ENCODE data around the gene PRKAG2.
"Not testable (repeated sequence)": the region's sequence is repeated elsewhere in the genome, so short reads cannot be mapped to it uniquely, and the experiment has no call there.

PRKAG2 gene

GRCh38 chr7:151832656-151833055 is 44.3 kb downstream of the PRKAG2 start:
- no peak for DNase-seq

- DNase-seq = no peak
These were observed 44.8 kb downstream of the PRKAG2 start for GRCh38 chr7:151832138-151832537.

GRCh38 chr7:151831606-151832005 is 45.3 kb downstream of the PRKAG2 start:
- no peak for DNase-seq

- no peak for DNase-seq
These were observed 46.6 kb downstream of the PRKAG2 start for GRCh38 chr7:151830121-151830830.

DNA sequence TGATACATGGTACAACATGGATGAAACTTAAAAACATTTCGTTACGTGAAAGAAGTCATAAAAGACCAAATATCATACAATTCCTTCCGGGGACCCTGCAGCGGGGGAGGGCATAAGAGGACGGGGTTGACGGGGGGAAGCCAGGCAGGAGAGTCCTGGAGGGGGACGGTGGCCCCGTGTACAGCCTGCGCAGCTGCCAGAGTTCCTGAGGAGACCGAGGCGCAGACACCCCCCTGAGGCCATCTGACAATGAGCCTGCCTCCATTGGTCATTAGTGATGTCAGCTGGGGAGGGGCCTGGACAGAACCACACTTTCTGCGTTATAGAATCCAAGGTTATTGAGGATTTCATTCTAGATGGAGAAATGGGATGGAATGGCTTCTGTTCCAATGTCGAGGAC is 47.2 kb downstream of the PRKAG2 start:
- no peak for DNase-seq

- DNase-seq = no peak
These were observed 49.3 kb downstream of the PRKAG2 start for GRCh38 chr7:151827620-151828019.

GRCh38 chr7:151826316-151826715 is 50.6 kb downstream of the PRKAG2 start:
- DNase-seq = not testable (repeated sequence)

DNA sequence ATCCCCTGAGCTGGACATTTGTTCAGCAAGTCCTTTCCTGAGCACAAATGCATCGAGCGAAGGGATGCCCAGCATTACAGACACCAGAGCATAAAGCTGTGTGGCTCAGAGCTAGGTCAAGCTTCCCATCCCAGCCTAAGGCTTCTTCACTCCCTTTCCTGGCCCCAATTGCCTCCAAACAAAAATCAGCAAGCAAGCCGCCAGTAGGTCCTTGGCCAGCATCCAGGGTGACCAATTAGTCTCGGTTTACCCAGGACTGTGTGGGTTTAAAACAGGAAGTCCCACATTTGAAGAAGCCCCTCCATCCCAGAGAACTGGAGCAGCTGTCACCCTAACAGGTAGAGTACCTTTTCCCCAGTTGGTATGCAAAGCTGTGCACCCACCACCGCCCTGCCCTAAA is 51.2 kb downstream of the PRKAG2 start:
- no peak for DNase-seq

DNA sequence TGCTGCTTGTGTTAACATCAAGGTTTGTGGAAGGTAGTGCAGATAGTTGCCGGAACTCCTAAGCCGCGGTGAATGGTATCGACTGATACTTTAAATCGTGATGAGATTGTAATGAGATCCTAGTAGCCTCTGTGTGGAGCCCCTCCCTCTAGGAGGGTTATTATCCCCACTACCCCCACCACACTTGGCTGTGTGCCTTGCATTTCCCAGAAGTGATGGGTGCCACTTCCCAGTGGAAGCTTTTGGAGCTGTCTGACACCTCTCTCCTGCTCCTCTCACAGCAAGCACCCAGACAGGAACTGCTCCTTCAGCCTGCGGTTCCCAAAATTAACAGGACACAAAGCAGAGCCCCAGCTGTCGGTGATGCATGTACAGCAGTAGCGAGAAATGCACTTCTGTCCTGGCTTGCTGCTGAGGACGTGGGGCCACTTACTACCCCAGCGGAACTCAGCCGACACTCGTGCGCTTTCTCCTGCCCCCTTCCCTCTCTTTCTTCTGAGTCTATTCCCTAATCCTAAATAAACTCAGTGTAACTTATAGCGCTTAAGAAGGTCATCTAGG is 52.5 kb downstream of the PRKAG2 start:
- no peak for DNase-seq

GRCh38 chr7:151823566-151824372 is 53.1 kb downstream of the PRKAG2 start:
- DNase-seq = no peak

DNA sequence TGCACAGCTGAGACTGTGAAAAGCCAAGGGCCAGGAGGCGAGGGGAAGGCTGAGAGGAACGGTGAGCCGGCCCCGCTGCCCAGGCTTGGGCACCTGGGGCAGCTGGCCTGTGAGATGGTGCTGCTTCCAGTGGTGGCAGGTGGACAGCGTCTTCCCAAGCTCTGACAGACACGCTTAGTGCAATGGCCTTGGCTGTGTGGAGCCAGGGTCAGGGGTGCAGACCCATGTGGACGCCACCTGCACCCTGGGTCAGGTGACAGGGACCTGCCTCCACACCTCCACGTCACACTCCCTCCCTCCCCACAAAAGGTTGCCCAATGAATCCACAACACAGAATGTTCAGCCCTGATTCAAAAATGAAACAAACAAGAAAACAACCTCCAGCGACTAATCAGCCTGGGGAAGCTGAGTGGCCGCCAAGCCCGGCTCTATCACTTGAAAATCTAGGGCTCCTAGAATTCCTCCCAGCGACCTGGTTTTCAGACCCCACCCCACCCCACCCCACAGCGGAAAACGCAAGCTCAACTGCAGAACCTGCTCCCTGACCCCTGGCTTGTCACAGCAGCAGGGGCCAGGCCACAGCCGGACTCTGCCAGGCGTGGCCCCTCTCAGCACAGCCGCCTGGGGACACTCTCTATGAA is 54.3 kb downstream of the PRKAG2 start:
- no peak for DNase-seq

- DNase-seq = no peak
These were observed 54.9 kb downstream of the PRKAG2 start for GRCh38 chr7:151821806-151822540.

DNA sequence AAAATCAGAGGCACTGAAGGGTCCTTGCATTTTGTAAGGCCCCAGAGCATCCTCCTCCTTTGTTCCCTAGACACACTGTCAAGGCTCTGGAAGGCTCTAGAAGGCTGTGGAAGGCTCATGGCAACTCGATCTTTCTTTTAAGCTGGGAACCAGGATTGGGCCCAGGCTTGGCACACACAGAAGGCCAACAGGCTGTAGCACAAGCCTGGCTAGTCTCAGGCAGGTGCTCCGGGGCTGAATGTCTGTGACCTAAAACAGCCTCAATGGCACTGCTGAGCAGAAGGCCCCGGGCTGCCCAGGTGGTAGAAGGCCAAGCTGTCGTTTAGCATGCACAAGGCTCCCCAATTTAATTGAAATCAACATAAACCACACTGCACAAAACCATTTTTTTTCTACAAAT is 55.7 kb downstream of the PRKAG2 start:
- DNase-seq = no peak

- DNase-seq = no peak
These were observed 56.3 kb downstream of the PRKAG2 start for GRCh38 chr7:151820491-151821105.

DNA sequence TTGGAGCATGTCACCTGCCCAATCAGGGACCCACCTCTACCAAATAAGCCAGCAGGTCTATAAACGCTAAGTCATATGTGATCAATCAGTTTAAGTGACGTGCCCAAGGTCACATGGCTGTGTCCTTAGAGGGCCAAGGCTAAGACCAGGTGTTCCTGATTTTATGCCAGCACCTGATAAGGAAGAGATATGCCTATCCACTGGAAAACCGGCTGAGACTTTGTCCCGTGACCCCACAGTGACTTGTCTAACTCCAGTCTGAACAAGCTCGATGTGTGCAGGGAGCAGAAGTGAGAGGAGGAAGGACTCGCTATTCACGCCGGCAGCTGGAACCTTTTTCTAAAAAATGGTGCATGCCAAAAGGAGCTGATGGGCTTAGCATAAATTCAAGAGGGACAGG is 57.0 kb downstream of the PRKAG2 start:
- no peak for DNase-seq

DNA sequence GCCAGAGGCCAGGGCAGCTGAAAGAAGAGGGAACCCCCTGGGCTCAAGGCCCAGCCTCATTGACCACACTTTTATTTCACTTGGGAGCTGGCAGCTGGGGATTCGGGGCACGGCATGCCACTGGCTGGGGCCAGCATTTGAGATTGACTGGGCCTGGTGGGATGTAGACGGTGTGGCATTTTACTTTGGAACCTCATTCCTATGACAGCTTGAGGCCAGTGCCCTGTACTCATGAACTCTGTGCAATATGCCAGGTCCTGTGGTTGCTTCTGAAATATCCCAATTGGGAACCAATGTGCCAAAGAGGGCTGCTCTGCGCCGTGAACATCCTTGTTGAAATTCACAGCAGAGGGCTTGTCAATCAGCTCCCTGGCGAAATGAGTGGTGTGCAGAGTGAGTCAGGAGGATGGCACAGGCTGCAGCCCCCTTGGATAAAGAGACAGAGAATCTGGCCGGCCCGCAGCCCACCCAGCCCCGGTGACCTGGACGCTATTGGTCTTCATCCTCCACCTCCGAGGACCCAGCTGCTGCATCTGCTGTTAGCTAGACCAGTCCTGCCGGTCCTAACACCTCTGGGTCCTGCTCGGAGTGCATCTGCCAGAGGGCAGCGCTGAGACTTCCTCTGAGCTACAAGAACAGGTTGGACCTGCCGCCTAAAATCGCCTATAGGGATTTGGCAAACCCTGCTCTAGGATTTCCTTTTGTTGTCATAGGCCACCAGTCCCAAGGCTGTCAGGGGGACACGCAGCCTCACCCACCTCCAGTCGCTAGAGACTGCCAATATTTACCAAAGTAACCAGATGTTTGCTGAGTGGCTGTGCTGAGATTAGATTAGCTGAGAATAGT is 58.0 kb downstream of the PRKAG2 start:
- no peak for DNase-seq

DNA sequence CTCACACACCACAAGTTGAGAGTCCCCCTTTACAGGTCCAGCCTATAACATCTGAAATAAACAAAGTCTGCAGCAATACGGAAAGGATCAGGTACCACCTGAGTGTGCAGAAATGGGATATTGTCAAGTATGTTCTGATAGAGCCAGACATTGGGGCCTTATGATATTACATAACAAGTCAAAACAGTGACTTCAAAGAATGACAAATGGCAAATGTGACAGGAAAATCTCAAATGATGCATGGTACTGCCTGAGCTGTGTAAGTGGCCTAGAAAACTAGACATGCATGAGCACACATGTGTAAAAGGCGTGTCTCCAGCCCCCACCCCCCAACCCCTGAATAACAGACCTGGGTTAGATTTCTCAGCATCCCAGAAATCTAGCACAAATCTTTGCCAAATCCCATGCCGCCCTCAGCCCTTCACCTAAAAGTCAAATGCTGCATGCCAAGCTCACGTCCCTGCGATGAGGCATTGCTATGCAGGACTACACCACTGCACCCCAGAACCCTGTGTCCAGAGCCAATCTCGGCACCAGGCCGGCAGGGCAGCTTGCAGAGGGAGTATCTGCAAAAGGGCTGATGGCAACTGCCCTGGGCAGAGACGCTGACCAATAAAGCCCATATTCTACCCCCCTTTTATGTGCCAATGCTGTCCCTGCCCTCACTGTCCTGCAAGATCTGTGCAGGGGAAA is 58.8 kb downstream of the PRKAG2 start:
- no peak for DNase-seq

- DNase-seq = no peak
These were observed 59.6 kb downstream of the PRKAG2 start for GRCh38 chr7:151817315-151817690.

- no peak for DNase-seq
These were observed 60.2 kb downstream of the PRKAG2 start for GRCh38 chr7:151816562-151817314.

GRCh38 chr7:151815419-151815818 is 61.5 kb downstream of the PRKAG2 start:
- DNase-seq = no peak

Measured in NCI-H1436 (cell line).